ENCODE results near the gene CCNYL1. TPM values are rescaled to one million over a fixed set of nuclear protein-coding genes. Genes with fewer than 3 reads are reported as not detected.

CCNYL1 gene
- total RNA-seq, 1 donor from 2014 or later = 9.7 TPM

- DNase-seq (ENCODE audit: low spot score) = no peak
These were observed 54.7 kb downstream of the CCNYL1 start for GRCh38 chr2:207766041-207766551.

DNA sequence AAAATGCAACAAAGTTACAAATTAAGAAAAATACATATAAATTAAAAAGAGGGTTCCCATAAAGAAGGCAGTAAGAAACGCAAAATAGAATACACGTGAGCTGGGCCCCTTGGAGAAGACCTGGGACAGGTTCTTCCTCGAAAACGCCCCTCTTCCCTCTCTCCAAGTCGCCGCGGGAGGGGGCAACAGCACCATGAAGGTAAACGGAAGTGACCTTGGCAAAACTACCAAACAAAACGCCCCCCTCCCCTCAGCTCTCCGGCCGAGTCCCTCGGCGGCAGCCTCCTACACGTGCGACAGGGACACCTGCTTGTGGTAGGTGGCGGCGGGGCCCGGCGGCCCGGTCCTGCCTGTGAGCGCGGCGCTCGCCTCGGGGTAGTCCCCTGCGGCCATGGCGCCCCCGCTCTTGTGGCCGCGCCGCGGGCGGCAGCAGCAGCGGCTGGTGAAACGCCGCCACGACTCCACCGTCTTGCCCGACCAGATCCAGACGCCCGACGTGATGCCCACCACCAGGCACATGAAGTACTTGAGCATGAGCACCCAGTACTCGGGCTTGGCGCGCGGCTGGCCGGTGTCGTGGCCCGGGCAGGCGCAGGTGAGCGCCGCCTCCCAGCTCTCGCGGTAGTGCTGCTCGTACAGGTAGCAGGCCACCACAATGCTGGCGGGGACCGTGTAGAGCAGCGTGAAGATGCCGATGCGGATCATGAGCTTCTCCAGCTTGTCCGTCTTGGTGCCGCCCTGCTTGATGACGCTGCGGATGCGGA, 55.4 kb downstream of the CCNYL1 start:
- no peak for DNase-seq (ENCODE audit: low spot score)

DNA sequence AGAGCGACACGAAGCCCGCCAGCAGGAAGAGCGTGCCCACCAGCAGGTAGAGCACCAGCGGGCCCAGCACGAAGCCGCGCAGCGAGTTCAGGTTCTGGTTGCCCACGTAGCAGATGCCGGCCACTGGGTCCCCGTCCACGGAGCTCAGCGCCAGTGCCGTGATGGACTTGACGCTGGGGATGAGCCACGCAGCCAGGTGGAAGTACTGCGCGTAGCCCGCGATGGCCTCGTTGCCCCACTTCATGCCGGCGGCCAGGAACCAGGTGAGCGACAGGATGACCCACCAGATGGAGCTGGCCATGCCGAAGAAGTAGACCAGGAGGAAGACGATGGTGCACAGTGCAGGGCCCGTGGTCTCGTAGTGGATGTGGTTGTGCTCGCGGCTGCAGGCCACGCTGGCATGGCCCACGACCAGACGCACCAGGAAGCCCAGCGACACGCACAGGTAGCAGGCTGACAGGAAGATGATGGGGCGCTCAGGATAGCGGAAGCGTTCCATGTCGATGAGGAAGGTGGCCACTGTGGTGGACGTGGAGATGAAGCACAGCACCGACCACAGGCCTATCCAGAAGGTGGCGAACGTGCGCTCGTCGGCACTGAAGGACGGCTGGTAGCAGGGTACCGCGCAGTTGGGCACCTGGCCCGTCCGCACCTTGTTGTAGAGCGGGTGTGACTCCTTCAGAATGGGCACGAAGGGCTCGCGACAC, 56.2 kb downstream of the CCNYL1 start:
- DNase-seq (ENCODE audit: low spot score) = peak; percentile 70

- peak; percentile 39 for DNase-seq (ENCODE audit: low spot score)
These were observed 56.9 kb downstream of the CCNYL1 start for GRCh38 chr2:207768168-207768865.

DNA sequence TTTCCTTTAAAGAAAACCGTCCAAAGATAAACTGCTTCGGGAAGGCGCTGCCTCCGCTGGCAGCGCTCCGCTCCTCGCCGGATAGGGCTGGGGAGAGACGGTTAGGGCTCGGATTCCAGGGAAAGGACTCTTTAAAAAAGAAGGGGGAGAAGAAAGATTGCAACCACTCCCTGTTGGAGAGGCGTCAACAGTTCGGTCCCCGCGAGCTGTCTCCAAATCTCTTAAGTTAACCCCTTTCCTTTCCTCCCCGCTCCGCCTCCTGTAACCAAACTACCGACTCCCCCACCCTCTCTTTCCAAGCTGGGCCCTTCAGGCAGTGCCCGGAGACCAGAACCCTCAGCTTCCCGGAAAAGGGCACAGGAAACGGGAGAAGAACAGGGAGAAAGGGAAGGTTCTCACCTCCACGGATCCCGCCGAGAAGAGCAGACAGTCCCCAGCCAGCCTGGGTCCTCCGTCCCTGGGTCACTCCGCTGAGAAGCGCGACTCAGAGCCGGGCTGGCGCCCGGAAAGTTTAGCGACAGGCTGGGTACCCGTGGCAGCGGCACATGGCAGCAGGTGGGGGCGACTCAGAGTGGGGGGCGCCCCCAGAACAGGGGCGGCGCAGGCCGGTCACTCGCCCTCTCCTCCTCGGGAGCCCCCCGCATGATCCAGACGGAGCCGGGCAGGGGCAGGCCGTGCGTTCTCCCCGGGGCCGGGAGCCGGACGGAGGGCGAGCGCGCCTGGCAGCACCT, 57.6 kb downstream of the CCNYL1 start:
- DNase-seq (ENCODE audit: low spot score) = peak; percentile 24

GRCh38 chr2:207770602-207771404, 59.4 kb downstream of the CCNYL1 start:
- no peak for DNase-seq (ENCODE audit: low spot score)

DNA sequence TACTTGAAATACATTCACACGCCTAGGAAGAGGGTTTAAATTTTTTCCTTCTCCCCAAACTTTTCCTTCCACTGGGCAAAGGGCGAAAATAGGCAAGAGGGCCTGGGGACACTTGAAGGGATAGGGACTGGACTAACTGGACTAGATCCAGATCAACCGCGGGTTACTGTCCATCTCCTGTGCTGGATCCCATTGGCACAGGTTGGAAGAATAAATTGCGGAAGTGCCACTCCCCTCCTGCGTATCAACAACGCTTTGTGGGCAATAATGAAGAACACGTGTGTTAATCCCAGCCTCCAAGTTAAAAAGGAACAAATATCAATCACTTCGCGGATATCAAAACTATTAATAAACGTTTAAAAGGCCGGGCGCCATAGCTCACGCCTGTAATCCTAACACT, 60.0 kb downstream of the CCNYL1 start:
- DNase-seq (ENCODE audit: low spot score) = peak; percentile 30

DNA sequence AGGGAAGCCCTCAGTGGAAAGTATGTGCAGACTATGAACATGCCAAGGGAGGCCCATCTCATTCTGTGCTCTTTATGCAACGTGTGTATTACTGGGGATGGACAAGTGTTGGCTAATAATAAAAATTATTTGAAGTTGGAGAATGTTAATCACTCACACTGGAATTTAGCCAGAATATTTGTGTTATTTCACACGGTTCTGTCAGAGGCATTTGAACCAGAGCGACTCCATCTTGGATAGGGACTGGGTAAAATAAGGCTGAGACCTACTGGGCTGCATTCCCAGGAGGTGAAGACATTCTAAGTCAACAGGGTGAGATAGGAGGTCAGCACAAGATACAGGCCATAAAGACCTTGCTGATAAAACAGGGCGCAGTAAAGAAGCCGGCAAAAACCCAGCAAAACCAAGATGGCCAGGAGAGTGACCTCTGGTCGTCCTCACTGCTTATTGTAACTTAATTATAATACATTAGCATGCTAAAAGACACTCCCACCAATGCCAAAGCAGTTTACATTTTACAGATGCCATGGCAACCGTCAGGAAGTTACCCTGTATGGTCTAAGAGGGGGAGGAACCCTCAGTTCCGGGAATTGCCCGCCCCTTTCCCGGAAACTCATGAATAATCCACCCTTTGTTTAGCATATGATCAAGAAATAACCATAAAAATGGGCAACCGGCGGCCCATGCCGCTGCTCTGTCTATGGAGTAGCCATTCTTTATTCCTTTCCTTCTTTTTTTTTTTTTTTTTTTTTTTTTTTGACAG, 60.8 kb downstream of the CCNYL1 start:
- no peak for DNase-seq (ENCODE audit: low spot score)

- no peak for DNase-seq (ENCODE audit: low spot score)
These were observed 61.4 kb downstream of the CCNYL1 start for GRCh38 chr2:207772844-207773205.

DNA sequence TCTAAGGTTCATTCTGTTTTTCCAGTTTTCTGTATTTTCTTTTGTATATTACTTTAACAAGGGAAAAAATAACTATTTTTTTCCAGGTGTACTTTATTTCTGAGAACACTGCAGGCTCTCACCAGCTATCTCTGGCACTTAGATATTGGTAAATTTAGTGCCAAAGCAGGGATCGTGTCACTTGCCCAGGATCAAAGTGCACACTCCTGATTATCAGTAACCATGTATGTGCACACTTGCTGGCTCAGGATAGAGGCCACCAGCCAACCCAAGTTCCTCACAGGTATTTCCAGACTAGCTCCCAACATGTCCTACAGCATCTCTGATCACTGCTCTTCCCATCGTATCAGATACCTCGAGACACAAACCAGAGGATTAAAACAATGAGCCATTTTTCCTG, 64.0 kb downstream of the CCNYL1 start:
- DNase-seq (ENCODE audit: low spot score) = no peak

- DNase-seq (ENCODE audit: low spot score) = no peak
These were observed 65.7 kb downstream of the CCNYL1 start for GRCh38 chr2:207777124-207777523.

- no peak for DNase-seq (ENCODE audit: low spot score)
These were observed 67.0 kb downstream of the CCNYL1 start for GRCh38 chr2:207778298-207778882.

- DNase-seq (ENCODE audit: low spot score) = no peak
These were observed 68.1 kb downstream of the CCNYL1 start for GRCh38 chr2:207779523-207779922.

GRCh38 chr2:207782238-207783030, 71.0 kb downstream of the CCNYL1 start:
- DNase-seq (ENCODE audit: low spot score) = peak; percentile 74

GRCh38 chr2:207783514-207783913, 72.1 kb downstream of the CCNYL1 start:
- DNase-seq (ENCODE audit: low spot score) = no peak

- DNase-seq (ENCODE audit: low spot score) = peak; percentile 22
These were observed 73.5 kb downstream of the CCNYL1 start for GRCh38 chr2:207784898-207785297.

GRCh38 chr2:207787017-207787416, 75.6 kb downstream of the CCNYL1 start:
- DNase-seq (ENCODE audit: low spot score) = no peak

DNA sequence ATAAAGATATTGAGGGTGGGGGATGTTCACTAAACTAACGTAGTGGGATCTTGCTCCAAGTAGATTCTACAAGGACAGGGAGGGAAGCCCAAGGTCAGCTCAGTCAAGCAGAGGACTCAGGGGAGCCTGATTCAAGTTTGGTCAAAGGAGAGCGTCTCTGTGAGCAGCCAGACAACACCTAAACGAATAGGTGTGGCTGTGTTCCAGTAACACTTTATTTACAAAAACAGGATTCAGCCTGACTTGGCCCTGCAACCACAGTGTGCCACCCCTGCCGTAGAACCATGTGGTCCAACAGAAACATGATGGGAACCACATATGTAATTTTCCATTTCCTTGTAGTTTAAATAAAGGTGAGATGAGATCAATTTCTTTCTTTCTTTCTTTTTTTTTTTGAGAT, 76.4 kb downstream of the CCNYL1 start:
- DNase-seq (ENCODE audit: low spot score) = no peak

DNA sequence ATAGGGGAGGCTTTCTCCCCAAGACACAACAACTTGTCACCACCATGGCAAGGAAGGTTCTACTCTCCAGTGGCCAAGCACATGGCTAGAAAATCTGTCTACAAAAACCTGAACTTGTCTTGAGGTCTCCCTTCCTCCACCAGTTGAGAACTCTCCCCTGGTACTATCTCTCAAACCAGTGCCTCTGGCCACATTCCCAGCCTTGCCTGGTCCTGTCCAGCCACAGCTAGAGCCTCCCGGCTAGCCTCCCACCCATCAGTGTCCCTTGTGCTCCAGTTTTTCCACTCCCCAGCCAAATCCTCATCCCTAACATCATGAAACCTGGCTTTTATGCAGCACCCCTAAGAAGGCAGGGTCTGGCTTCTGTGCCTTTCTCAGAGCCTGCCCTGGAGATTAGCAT, 79.5 kb downstream of the CCNYL1 start:
- no peak for DNase-seq (ENCODE audit: low spot score)

Data from mucosa of gallbladder (tissue), 1 donor.